ENCODE results near the gene EML2.
"Not testable (repeated sequence)": the region's sequence is repeated elsewhere in the genome, so short reads cannot be mapped to it uniquely, and the experiment has no call there.

Gene EML2

DNA sequence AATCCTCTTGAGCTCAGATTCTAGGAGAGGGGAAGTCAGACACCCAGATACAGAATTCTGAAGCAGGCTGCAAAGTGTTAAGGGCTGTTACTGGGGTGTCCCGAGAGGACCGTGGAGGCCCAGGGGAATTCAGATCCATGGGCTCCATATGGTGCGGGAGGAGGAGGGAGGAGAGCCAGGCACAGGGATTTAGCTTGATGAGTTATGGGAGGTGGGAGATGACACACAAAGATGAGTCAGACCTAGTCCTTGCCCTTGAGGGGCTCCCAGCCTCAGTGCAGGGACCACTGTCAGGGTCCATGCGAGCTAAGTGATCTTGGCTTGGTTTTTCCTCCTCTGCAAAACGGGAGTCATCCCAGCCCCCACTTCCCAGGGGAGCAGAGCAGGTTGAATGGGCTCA, 14.4 kb upstream of the EML2 start:
- DNase-seq (ENCODE audit: low read depth) = no peak

DNA sequence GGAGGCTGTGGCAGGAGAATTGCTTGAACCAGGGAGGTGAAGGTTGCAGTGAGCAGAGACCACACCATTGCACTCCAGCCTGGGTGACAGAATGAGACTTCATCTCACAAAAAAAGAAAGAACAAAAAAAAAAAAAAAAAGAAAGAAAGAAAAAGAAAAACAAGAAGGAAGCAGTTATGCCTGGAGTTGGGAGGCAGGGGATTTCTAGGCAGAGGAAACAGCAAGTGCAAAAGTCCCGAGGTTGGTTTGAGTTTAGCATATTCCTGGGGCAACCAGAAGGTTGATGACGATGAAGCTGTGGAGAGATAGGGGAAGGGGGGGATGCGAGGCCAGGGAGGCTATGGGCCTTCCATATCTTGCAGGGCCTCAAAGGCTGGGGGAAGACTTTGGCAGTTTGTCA, 11.5 kb upstream of the EML2 start:
- DNase-seq (ENCODE audit: low read depth) = no peak

DNA sequence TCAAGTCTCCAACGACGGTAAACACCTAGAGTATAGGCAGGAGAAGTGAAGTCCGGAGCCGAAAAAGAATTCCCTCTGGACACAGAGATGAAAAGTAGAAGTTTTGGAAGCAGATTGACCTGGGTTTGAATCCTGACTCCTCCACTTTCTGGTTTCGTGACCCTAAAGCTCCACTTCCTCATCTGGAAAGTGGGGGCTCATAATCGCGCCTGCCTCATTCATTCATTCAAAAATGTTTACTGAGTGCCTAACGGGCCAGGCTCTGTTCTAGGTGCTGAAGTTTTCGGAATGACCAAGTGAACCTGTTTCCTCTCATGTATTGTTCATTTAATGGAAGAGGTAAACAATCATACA, 7.1 kb upstream of the EML2 start:
- DNase-seq (ENCODE audit: low read depth) = no peak

DNA sequence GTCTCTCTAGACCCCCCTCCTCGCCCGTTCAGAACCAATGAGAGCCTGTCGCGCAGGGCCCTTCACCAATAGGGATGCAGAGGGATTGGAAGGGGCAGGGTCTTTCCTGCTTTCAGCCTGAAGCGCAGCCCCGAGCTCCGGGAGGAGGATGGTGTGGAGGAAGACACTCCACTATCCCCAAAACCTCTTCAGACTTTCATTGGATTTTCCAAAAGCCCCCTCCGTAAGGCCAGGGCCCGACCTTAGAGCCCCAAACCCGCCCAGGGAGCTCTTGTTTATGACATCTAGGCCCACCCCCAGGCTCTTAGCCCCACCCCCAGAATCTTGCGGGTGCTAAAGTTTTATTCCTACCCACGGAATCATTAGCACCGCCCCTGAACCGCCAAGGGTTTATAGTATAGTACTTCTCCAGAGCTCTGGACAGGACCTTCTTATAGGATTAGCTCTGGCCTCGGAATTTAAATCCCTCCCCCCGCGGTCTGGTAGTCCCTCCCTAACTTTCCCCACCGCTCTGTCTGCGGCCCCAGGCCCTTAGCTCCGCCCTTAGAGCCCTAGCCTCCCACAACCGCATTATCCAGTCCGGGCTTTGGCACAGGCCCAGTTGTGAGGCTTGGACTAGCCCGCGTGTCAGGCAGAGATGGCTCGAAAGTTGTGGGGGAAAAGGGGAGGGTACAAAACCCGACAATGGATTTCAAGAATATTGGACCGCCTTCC, 6.6 kb upstream of the EML2 start:
- peak; percentile 60 for DNase-seq (ENCODE audit: low read depth)

DNA sequence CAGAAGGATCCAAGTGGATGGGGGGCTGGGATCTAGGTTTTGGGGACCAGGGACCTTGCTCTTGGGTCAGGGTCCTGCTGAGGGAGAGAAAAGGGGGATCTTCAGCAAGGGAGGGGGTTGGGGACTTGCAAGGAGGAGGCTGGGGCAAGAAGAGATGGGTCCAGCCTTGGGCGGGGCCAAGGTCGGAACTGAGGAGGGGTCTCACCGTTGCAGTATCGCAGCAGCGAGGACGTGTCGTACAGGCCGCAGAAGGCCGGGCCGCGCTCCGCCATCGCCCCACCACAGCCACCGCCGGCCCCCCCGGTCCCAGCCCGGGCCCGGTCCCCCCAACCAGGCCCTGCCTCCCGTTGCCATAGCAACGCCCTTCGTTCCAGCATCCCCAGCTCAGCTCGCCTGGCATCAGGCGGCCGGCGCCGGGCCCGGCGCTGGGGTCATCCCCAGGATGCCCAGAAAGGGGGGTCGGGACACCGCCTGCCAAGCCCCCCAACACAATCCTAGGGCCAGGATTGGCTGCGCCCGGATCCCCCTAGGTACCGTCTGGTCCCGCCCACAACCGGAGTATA, 6.0 kb upstream of the EML2 start:
- DNase-seq (ENCODE audit: low read depth) = no peak

DNA sequence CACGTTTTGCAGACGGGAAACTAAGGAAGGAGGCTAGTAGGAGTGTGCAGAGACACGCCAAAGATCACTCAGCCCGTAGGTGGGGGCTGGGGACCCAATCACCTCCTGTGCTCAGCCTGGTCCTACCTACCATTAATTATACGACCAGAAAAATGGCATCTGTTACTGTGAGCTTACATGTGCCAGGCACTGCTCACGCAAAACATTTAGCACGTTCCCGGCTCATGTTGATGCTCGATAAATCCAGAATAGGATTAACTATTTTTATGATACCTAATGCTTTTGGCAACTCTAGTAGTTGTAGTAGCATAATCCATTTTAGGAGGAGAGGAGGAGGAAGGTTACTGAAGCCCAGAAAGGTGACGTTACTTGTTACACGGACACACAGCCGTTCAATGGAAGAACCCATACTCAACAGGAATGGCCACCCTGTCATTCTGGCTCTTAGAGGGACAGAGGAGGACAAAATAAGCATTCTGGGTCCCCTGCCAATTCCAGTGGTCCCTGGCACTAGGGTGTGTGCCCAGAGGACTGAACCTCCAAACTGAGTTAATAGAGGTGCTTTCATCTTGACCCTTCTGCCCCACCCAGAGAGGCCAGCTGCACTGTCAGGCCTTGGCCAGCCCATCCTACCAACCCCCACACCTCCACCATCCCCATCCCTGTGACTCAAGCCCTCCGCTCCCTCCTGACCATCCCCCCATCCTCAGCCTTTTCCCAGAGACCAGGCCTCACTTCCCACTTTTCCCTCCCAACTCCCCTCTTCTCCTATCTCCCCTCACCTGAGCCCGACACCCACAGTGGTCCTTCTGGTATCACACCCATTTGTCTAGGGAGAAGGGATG, 5.0 kb upstream of the EML2 start:
- DNase-seq (ENCODE audit: low read depth) = no peak

DNA sequence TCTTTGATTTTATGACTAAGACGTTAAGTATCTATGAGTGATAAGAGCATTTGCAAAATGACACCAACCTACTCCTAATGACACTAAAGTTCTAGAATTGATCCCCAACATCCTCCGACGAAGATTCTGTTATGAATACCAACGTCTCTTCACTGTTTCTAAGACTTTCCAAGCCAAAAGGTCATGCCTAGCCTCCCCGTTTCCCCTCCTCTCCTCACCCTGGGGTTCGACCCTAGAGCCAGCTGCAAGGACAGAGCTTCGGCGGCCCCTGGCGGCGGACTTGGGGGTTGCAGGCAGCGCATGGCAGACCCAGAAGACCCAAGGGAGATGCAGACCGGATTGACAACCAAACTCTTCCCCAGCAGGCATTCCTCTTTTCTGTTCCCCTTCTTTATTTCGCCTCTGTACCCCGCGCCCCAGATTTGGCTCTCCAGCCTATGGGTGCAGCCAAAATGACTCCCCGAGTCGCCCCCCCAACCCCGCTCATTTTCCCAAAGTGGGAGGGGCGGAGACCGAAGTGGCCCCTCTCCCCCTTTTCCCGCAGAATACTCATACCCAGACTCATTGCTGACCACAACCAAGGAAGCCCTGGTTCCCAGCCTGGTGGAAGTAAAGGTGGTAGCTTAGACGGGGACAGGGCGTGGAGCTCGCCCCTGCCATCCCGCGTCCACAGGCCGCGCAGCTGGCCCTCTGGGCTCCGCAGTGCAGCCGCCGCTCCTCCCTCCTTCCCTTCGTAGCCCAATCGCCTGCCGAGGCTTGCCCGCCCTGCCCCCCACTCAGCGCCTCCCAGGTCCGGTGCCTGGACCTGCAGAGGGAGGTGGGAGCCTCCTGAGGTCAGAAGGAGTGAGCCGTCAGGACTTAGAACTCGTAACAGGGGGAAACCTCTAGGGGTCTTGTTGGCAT, 4.1 kb upstream of the EML2 start:
- peak; percentile 75 for DNase-seq (ENCODE audit: low read depth)

DNA sequence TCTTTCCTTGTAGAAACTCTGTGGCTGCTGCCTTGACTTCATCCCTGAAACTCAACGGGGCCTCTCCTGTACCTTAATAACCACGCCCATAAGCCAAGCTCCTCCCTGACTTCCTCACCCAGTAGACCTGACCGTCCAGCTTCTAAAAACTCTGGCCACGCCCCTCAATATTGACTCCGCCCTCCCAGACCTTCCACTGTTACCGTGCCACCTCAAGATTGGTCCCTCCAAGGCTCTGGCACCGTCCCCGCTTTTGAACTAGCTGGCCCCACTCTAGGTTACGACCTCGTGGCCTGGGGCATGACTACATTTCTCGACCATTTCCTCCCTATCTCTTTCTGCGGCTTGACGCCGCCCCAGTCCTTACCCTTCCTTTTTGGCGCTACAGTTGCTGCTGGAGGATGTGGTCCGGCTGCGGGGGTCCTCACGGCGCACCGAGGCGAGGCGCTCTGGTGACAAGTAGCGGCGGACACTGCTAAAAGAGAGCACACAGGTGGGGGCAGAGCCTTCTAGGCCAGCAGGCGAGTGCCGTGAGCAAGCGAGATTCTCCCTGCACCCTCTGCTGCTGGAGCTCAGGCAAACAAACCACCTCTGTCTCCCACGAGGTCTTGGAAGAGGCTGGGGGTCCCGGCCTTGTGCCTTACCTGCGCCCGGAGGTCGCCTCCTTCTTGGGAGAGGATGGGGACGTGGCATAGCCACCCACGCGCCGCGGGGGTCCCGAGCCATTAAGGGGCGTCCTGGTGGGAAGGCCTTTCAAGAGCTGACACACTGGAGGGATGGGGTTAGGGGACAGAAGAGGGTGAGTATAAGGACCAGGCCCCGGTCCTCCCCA, 2.3 kb upstream of the EML2 start:
- peak; percentile 5 for DNase-seq (ENCODE audit: low read depth)

DNA sequence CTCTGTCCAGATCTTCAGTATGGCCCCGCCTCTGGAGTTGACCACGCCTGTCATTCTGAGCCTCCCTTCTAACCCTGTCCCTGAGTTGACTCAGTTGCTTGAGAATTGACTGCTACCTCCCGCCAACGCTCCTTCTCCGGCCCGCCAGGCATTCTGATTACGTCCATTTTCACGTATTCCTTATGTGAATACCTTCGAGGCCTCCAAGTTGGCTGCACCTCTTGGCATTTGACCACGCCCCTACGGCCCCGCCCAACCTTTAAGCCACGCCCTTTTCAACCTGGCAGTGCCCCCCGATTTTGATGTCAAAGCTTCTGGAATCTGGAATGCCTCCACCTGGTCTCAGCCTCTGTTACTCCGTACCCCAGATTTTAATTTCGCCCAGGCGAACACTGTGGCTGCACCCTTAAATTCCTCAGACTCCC, 1.7 kb upstream of the EML2 start:
- peak; percentile 7 for DNase-seq (ENCODE audit: low read depth)

DNA sequence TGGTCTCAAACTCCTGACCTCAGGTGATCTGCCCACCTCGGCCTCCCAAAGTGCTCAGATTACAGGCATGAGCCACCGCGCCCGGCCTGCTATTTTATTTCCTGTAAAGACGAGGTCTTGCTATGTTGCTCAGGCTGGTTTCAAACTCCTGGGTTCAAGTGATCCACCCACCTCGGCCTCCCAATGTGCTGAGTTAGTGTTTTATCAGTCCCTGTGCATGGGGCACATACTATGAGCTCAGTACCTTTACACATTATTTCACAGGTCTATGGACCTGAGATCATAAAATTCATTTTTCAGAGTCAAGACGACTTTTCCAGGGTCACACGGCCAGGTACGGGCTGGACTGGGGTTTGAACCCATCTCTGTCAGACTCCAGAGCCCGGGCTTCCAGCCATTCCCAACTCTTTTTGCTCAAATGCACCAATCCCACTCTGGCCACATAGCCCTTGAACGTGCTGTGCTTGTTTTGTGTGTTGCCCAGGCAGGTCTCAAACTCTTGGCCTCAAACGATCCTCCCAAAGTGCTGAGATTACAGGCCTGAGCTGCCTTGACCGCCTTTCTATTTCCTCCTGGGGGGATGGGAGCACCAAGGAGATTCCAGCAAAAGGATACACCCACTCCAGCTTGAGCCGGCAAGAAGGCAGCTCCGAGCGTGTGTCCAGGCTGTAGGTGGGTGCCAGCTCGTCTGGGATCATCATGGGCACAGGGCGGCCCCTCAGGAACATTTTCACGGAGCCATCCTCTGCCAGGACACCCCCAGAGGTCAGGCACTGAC, 1.1 kb downstream of the EML2 start:
- no peak for DNase-seq (ENCODE audit: low read depth)

DNA sequence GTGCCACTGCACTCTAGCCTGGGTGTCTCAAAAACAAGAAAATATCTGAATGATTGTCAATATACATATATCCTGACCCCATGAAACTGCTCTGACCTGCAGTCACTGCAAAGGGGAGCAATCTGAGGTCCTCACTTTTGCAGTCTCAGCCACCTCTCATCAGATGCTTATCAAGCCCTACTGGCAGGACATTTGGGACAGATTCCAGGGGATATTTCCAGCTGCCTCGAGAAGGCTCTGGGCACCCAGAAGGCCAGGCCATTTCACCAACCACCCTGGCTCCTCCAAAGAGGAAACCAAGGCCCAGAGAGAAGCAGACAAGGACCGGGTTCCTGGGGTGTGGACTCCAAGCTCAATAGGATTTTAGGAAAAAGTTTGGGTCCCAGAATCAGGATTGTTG, 2.3 kb downstream of the EML2 start:
- no peak for DNase-seq (ENCODE audit: low read depth)

DNA sequence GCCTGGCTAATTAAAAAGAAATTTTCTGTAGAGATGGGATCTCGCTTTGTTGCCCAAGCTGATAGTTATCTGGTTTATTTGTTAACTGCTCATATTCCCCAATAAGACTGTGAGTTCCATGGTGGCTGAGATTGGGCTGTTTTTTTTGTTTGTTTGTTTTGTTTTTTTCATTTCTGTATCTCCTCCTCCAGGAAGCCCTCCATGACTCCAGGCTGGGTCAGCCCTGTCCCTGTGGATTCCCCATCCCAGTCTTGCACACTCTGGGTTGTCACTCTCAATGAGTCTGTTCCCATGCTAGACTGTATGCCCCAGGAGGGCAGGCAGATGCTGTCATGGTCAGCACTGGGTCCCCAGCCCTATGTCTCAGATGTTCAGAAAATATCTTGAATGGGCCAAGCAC, 2.9 kb downstream of the EML2 start:
- no peak for DNase-seq (ENCODE audit: low read depth)

DNA sequence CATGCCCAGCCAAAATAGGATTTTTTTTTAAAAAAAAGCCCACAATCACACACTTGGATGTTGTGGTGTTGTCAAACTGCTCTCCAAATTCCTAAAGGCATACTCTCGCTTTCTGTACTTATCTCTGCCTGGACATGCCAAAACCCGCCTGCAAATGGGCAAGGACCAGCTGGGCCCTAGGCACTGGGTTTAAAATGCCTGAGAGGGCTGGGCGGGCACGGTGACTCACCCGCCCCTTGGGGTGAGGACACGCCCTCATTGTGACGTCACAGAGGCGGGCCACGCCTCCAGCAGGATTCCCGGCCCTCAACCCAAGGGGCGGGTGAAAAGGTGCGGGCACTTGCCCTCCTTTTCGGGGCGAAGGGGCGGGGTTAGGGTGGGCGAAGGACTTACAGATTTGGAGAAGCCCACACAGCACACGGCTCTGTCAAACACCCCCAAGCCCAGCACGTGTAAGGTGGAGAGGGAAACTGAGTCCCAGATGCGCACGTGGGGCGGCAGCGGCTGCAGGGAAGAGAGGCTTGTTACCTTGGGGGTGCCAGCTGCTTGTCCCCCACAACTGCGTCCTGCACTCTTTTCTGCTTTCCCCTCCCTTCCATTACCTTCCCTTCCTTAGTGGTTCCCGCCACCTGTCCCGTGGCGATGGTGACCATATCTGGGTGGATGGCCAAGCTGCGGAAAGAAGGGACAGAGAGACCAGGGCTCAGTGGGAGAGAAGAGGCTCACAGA, 6.6 kb downstream of the EML2 start:
- peak; percentile 7 for DNase-seq (ENCODE audit: low read depth)

DNA sequence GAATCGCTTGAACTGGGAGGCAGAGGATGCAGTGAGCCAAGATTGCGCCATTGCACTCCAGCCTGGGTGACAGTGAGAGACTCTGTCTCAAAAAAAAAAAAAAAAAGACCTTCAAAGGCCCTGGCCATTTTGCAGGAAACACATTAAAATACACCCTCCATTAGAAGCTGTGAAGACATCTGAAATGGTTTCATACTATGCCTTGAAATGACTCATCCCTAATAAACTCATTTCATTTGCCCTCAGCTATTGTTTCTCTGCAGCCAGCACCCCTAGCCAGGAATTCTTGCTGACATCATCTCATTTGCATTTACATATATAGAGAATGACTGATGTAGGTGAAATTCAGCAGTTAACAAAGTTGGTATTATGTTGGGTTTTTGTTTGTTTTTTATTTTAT, 8.7 kb downstream of the EML2 start:
- DNase-seq (ENCODE audit: low read depth) = no peak

DNA sequence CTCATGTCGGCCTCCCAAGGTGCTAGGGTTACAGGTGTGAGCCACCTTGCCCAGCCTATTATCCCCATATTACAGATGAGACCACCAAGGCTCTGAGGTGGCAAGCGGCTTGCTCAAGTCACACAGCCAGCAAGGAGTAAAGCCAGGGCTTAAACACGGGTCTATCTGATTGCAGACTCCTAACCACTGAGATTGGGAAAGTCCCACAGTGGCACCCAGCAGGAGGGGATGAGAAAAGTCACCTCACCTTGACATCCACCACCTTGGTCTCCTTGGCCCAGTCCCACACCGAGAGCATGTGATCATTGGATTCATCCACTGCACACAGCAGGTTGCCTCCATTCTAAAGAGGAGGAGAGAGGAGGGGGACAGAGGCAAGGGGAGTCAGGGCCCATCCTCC, 9.5 kb downstream of the EML2 start:
- DNase-seq (ENCODE audit: low read depth) = no peak

DNA sequence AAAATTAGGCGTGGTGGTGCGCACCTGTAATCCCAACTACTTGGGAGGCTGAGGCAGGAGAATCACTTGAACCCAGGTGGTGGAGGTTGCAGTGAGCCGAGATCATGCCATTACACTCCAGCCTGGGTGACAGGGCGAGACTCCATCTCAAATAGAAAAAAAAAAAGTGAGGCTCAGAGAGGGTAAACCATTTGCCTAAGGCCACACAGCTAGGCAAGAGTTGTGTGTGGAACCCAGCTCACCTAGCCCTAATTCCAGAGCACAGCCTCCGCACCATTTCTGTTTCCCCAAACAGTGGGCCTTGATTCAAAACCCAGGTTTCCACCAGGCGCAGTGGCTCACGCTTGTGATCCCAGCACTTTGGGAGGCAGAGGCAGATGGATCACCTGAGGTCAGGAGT, 11.0 kb downstream of the EML2 start:
- not testable (repeated sequence) for DNase-seq (ENCODE audit: low read depth)

DNA sequence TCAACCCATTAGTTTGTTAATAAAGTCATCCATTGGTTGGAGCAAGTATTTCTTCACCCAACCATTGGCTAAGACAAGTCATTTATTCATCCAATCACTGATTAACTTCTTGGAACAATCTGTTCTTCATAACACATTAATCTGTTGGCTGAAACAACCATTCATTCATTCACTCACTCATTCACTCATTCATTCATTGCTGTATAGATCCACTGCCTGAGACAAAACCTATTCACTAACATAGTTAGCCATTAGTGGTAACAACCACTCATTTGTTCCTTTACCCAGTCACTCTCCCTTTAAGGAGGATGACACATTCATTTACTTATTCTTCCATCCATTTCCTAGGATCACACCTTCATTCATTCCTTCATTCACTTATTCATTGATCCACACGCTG, 15.2 kb downstream of the EML2 start:
- DNase-seq (ENCODE audit: low read depth) = no peak

DNA sequence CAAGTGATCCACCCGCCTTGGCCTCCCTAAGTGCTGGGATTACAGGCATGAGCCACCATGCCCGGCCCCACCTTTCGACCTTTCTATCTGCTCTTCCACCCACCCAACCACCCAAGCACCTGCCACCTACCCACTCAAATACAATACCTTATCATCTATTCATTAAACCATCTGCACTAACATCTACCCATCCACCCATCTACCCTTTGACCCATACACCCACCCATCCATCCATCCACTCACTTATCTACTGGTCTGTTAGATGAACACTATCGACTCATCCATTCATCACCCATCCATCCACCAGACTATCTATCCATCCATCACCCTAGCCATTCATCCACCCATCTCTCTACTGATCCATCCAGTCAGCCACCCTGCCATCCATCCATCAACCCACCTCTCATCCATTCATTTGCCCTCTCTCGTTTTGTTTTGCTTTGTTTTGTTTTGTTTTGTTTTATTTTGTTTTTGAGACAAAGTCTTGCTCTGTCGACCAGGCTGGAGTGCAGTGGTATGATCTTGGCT, 17.2 kb downstream of the EML2 start:
- no peak for DNase-seq (ENCODE audit: low read depth)

DNA sequence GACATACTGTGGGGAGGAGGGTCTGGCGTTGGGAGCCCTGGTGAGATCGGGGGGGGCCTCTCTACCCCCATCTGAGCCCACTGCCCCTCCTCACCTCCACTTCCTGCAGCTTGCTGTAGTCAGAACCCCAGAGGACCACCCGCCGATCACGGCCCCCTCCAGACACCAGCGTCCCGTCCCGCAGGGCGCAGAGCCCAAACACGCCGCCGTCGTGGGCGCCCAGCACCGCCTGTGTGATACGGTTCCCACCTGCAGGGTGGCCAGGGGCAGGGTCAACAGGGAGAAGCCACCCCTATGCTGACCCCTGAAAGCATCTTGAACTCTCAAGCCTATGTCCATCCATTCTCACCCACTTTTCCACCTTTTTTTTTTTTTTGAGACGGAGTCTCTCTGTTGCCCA, 17.8 kb downstream of the EML2 start:
- no peak for DNase-seq (ENCODE audit: low read depth)

DNA sequence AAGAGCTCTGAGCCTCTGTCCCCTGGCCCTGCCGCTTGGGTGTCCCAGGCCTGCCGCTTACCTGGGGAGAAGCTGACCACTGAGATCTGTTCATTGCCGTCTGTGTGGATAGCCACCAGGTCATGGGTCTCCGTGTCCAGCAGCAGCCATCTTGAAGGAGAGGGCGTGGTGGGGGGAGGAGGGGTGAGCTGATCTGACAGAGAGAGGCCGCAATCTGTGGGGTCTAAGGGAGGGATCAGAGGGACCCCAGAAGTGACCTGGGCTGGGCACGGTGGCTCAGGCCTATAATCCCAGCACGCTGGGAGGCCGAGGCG, 22.5 kb downstream of the EML2 start:
- no peak for DNase-seq (ENCODE audit: low read depth)
